Breast epithelium (tissue), 4 donors: ENCODE data around the gene HSD11B1. TPM values are rescaled to one million over a fixed set of nuclear protein-coding genes. Genes with fewer than 3 reads are reported as not detected.

Experiments used
- DNase-seq, 2 donors: peaks; one replicate each; pipeline ENCODE4 v3.0.0-alpha.2; 2019; ENCODE audit warnings: low spot score in 2 of 2
- H3K27ac ChIP-seq, 2 donors: fragments of 200-600 bp; sonication (generic) in 1 of 2; one replicate each; pipeline ENCODE4 v1.5.1; 2016 to 2019; ENCODE audit warnings: mild to moderate bottlenecking in 1 of 2
- H3K27me3 ChIP-seq, 2 donors: fragments of 200-600 bp; sonication (generic) in 1 of 2; one replicate each; pipeline versions ENCODE4 v1.5.1 to v1.6.0; 2017 to 2019; ENCODE audit warnings: control low read depth in 1 of 2, mild to moderate bottlenecking in 1 of 2
- H3K36me3 ChIP-seq: fragments of 200-600 bp; one replicate; pipeline ENCODE4 v1.5.1; 2019
- H3K4me1 ChIP-seq, 2 donors: fragments of 200-600 bp; sonication (generic); one replicate each; pipeline ENCODE4 v1.5.1; 2016 to 2019; ENCODE audit warnings: control low read depth in 1 of 2
- H3K4me3 ChIP-seq, 3 donors: fragments of 200-600 bp; sonication (generic); 1 replicate in 2 of 3; 2 replicates in 1 of 3; pipeline ENCODE4 v1.5.1; 2016 to 2019; ENCODE audit warnings: mild to moderate bottlenecking in 3 of 3, moderate library complexity in 2 of 3
- H3K9me3 ChIP-seq, 2 donors: fragments of 200-600 bp; sonication (generic) in 1 of 2; one replicate each; pipeline ENCODE4 v1.5.1; 2016 to 2019; ENCODE audit warnings: control low read depth in 1 of 2
- CTCF ChIP-seq, 3 donors: fragments of 450-650 bp; IDR thresholded peaks; one replicate each; pipeline ENCODE4 v1.5.1; 2016 to 2017; ENCODE audit warnings: antibody characterized with exemption in 3 of 3, mild to moderate bottlenecking in 3 of 3, moderate library complexity in 3 of 3
- POLR2A ChIP-seq: fragments of 450-650 bp; IDR thresholded peaks from one replicate; pipeline ENCODE4 v1.6.1; 2016; ENCODE audit warnings: antibody characterized with exemption, mild to moderate bottlenecking, moderate library complexity
- POLR2AphosphoS5 ChIP-seq, 3 donors: sonication (generic); formaldehyde crosslinking; IDR thresholded peaks; one replicate each; pipeline ENCODE4 v1.6.1; 2017; ENCODE audit warnings: antibody characterized with exemption in 3 of 3
- intact Hi-C: fragments of 100-400 bp; cut with DNase I; formaldehyde crosslinking; loops from one replicate; pipeline ENCODE4 v1.15.1; 2023; ENCODE audit warnings: low total_unique reads
- total RNA-seq, 3 donors: library from RNA; depleted of rRNA; stranded (reverse); fragments of >200 nt; gene quantifications; one replicate each; pipeline ENCODE4 v1.1.0, GENCODE V29; 2016

Gene HSD11B1
- total RNA-seq, 3 donors from 2014 or later, result 0.88 to 90.1 (median 7.5) TPM

GRCh38 chr1:209747580-209748262 is 43.1 kb downstream of the HSD11B1 start:
- Histone ChIP-seq H3K27me3 (no peaks in the 10 kb centered on the region), H3K4me3 (peak overlapping the region; percentile 7 to 47 (median 37)), H3K4me1 (no peaks in the 10 kb centered on the region), H3K27ac (peak overlapping the region in 1 of 2 donors; percentile 67), H3K9me3 (no peaks in the 10 kb centered on the region), H3K36me3 (no peaks in the 10 kb centered on the region)
- TF ChIP-seq CTCF (IDR thresholded peaks at IDR 0.05) (peak; percentile 98), POLR2A (no peak), POLR2AphosphoS5 (IDR thresholded peaks at IDR 0.05) (peak; percentile 47 to 54 (median 52))
- intact Hi-C loops, result no loop called here
- DNase-seq, result peak; percentile 92 to 94

- DNase-seq, result no peak
- H3K27me3 ChIP-seq, result no peaks in the 10 kb centered on the region
- intact Hi-C loops, result no loop called here
- no peak overlapping the region for H3K4me3 ChIP-seq
- H3K9me3 ChIP-seq, result no peaks in the 10 kb centered on the region
- TF ChIP-seq POLR2A, result no peak
- H3K36me3 ChIP-seq, result no peaks in the 10 kb centered on the region
- H3K27ac ChIP-seq, result no peak overlapping the region
- H3K4me1 ChIP-seq, result no peaks in the 10 kb centered on the region
Observed at GRCh38 chr1:209748620-209749019, 44.0 kb downstream of the HSD11B1 start.

GRCh38 chr1:209749205-209749604 is 44.6 kb downstream of the HSD11B1 start:
- Histone ChIP-seq H3K36me3 (no peaks in the 10 kb centered on the region), H3K4me3 (no peak overlapping the region), H3K9me3 (no peaks in the 10 kb centered on the region), H3K4me1 (no peaks in the 10 kb centered on the region), H3K27me3 (no peaks in the 10 kb centered on the region), H3K27ac (no peak overlapping the region)
- no peak for DNase-seq
- intact Hi-C loops, result no loop called here
- TF ChIP-seq POLR2A, result no peak
- no peak for TF ChIP-seq POLR2AphosphoS5 (IDR thresholded peaks at IDR 0.05)
- TF ChIP-seq CTCF (IDR thresholded peaks at IDR 0.05), result no peak

- H3K4me1 ChIP-seq, result no peaks in the 10 kb centered on the region
- H3K27me3 ChIP-seq, result no peaks in the 10 kb centered on the region
- no peak overlapping the region for H3K4me3 ChIP-seq
- H3K9me3 ChIP-seq, result no peaks in the 10 kb centered on the region
- intact Hi-C loops, result no loop called here
- H3K27ac ChIP-seq, result no peak overlapping the region
- no peak for TF ChIP-seq POLR2AphosphoS5 (IDR thresholded peaks at IDR 0.05)
- no peak for TF ChIP-seq CTCF (IDR thresholded peaks at IDR 0.05)
- no peak for TF ChIP-seq POLR2A
- DNase-seq, result no peak
- H3K36me3 ChIP-seq, result no peaks in the 10 kb centered on the region
Observed at GRCh38 chr1:209749670-209750323, 45.2 kb downstream of the HSD11B1 start.

GRCh38 chr1:209751627-209752231 is 47.1 kb downstream of the HSD11B1 start:
- intact Hi-C loops, result no loop called here
- TF ChIP-seq POLR2AphosphoS5 (IDR thresholded peaks at IDR 0.05) (no peak), CTCF (IDR thresholded peaks at IDR 0.05) (no peak), POLR2A (no peak)
- Histone ChIP-seq H3K27ac (no peak overlapping the region), H3K4me1 (no peaks in the 10 kb centered on the region), H3K4me3 (no peak overlapping the region), H3K9me3 (no peaks in the 10 kb centered on the region), H3K27me3 (no peaks in the 10 kb centered on the region), H3K36me3 (no peaks in the 10 kb centered on the region)
- DNase-seq, result no peak
